ENCODE results near the gene RPL27A. TPM values are rescaled to one million over a fixed set of nuclear protein-coding genes. Genes with fewer than 3 reads are reported as not detected.

RPL27A gene
- total and polyA plus RNA-seq, 2 of the 8 experiments (the other 6 are each of a cell fraction or from before 2014, with no cell fraction given): 1,756 to 1,777 TPM

DNA sequence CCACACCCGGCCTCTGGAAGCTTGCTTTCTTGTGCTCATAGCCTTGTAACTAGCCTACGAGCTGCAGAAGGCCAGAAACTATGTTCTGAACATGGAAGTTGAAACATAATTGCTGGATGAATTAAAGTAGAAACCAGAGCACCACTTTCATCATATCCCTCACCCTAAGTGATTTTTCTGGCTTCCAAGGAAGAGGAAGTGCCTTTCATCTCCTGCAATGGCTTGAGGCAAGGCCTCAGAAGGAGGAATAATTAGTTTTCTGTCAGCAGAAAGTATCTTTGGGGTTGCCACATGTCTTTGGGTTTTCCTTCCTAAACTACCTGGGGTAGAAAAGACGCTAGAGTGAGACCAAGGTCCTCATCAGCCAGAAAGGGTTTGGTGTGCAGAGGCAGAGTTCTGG, 14.5 kb downstream of the RPL27A start:
- TF ChIP-seq, protein P1, sequence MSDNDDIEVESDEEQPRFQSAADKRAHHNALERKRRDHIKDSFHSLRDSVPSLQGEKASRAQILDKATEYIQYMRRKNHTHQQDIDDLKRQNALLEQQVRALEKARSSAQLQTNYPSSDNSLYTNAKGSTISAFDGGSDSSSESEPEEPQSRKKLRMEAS (IDR thresholded peaks at IDR 0.05): no peak
- TF ChIP-seq ASH2L (IDR thresholded peaks at IDR 0.05; ENCODE audit: low read length): no peak
- no peak for TF ChIP-seq CTCF (IDR thresholded peaks at IDR 0.05; ENCODE audit: control extremely low read depth in 1 of 3, insufficient read depth in 1 of 3, low read depth in 1 of 3, low read length in 3 of 3)
- TF ChIP-seq SAP30 (IDR thresholded peaks at IDR 0.05; ENCODE audit: insufficient read depth, insufficient replicate concordance, low read length): no peak
- no peak for TF ChIP-seq CBX5 (IDR thresholded peaks at IDR 0.05; ENCODE audit: low read depth, low read length)
- no peak for TF ChIP-seq ZNF274 (IDR thresholded peaks at IDR 0.05; ENCODE audit: borderline replicate concordance, extremely low read depth, low read length)
- TF ChIP-seq GTF2F1 (IDR thresholded peaks at IDR 0.05; ENCODE audit: borderline replicate concordance, low read depth, low read length): no peak
- no peak for TF ChIP-seq KDM5A (IDR thresholded peaks at IDR 0.05; ENCODE audit: low read length)
- TF ChIP-seq PHF8 (conservative IDR thresholded peaks at IDR 0.05; ENCODE audit: low read depth, low read length): no peak
- Histone ChIP-seq H3K4ac (replicated peaks; ENCODE audit: insufficient read length, low read depth, low read length) (no peak overlapping the region), H3K27me3 (replicated peaks in 1 of 4; ENCODE audit: control insufficient read depth in 3 of 4, extremely low read depth in 1 of 4, insufficient read depth in 3 of 4, low read length in 3 of 4) (no peaks in the 10 kb centered on the region), H2BK5ac (ENCODE audit: low read depth, low read length) (peak overlapping the region; percentile 76; the same call in 1 of the 2 replicates), H3K79me1 (ENCODE audit: low read depth, low read length) (no peaks in the 10 kb centered on the region; the same call in 1 of the 2 replicates), H3K14ac (ENCODE audit: insufficient read length) (no peak overlapping the region), H3K9ac (replicated peaks in 1 of 4; ENCODE audit: extremely low read depth in 1 of 4, low read depth in 3 of 4, low read length in 3 of 4) (no peak overlapping the region), H3K4me3 (ENCODE audit: extremely low read depth in 1 of 4, insufficient read depth in 2 of 4, low read depth in 3 of 4, low read length in 4 of 4) (no peak overlapping the region), H2BK120ac (replicated peaks; ENCODE audit: low read depth, low read length) (peak overlapping the region; percentile 33), H3K23ac (ENCODE audit: insufficient read length) (no peak overlapping the region), H3K79me2 (ENCODE audit: control insufficient read depth in 1 of 2, insufficient read depth in 2 of 2, low read length in 2 of 2) (no peaks in the 10 kb centered on the region), H2BK15ac (ENCODE audit: low read length) (no peak overlapping the region), H2BK20ac (ENCODE audit: low read length) (peak overlapping the region; percentile 13; the same call in 1 of the 2 replicates), H3K27ac (ENCODE audit: low read depth, low read length) (no peak overlapping the region), H4K20me1 (replicated peaks in 1 of 2; ENCODE audit: control insufficient read depth in 1 of 2, insufficient read depth in 2 of 2, low read length in 2 of 2) (no peaks in the 10 kb centered on the region), H3K56ac (replicated peaks; ENCODE audit: insufficient read length, low read depth, low read length) (no peak overlapping the region), H3K18ac (ENCODE audit: extremely low read depth, low read length) (no peak overlapping the region), H4K8ac (ENCODE audit: extremely low read depth, insufficient read depth, low read length) (no peak overlapping the region; the same call in 1 of the 2 replicates), H3K4me2 (ENCODE audit: insufficient read depth in 1 of 2, low read depth in 2 of 2, low read length in 2 of 2) (no peak overlapping the region), H2AK5ac (ENCODE audit: low read depth, low read length) (peak overlapping the region; percentile 40; the same call in 1 of the 2 replicates), H4K5ac (ENCODE audit: insufficient read length, low read depth, low read length) (no peak overlapping the region), H3K4me1 (replicated peaks in 1 of 4; ENCODE audit: control insufficient read depth in 3 of 4, insufficient read depth in 4 of 4, low read length in 3 of 4) (peaks cover 14 to 28% (median 20%) of the 10 kb centered on the region in 4 experiments; a peak in 6 of 7 replicates), H3K36me3 (ENCODE audit: control insufficient read depth in 2 of 4, insufficient read depth in 4 of 4, low read length in 3 of 4) (peaks cover 9 to 27% (median 18%) of the 10 kb centered on the region in 4 experiments; a peak in 7 of 8 replicates), H2AFZ (ENCODE audit: low read length) (no peak overlapping the region), H4K91ac (replicated peaks; ENCODE audit: insufficient read length, low read length) (no peak overlapping the region), H2BK12ac (ENCODE audit: low read depth, low read length) (peak overlapping the region; percentile 32; the same call in 1 of the 2 replicates), H3K9me3 (ENCODE audit: insufficient read depth in 2 of 2, low read depth in 1 of 2, low read length in 1 of 2) (no peaks in the 10 kb centered on the region), H3K23me2 (ENCODE audit: low read depth, low read length) (no peaks in the 10 kb centered on the region; the same call in 1 of the 2 replicates)
- ChIA-PET POLR2A (ENCODE audit: partially characterized antibody) (interaction anchor here (0.6 to 11.1 kb wide), 7 partner anchors 7 to 113 kb away, joined by 3 to 248 read pairs (median 4); partner anchors contain the start of genes RPL27A, STK33 and TRIM66), CTCF (ENCODE audit: partially characterized antibody) (interaction anchor here (1.0 to 2.3 kb wide), 3 partner anchors 11 to 90 kb away, joined by 3 to 6 read pairs (median 4); no protein-coding TSS in a partner anchor)
- 96% methylated on average over 3 of the region's 3 CpGs; no CpG with 5 or more reads in 1 of the 2 experiments for WGBS, 2 experiments (ENCODE audit: extremely low coverage in 1 of 2, insufficient coverage in 1 of 2, insufficient read length in 1 of 2, insufficient replicate concordance in 2 of 2, low coverage in 1 of 2, low lambda C conversion rate in 2 of 2, missing lambda C conversion rate in 1 of 2)
- FAIRE-seq (no peak), DNase-seq (ENCODE audit: low read depth in 1 of 2, low spot score in 2 of 2) (no peak)

Data from H1 (cell line).